Caco-2 (cell line): ENCODE measurements around the gene RIPOR3. TPM values are rescaled to one million over a fixed set of nuclear protein-coding genes. Genes with fewer than 3 reads are reported as not detected.

Source experiments
- BruUV-seq: library from RNA; stranded (reverse); fragments of 400-500 nt; replicated peaks from 2 replicates; lab custom pipeline; 2021; lab: Mats Ljungman, UMichigan
- CTCF ChIA-PET: fragments of 300-600 bp; sonication (Branson Sonifier 250); formaldehyde crosslinking; loops from one replicate; lab custom pipeline; 2022; ENCODE audit warnings: antibody characterized with exemption; lab: Charles Lee
- POLR2A ChIA-PET: fragments of 300-600 bp; sonication (Branson Sonifier 250); formaldehyde crosslinking; loops from one replicate; lab custom pipeline; 2022; ENCODE audit warnings: antibody characterized with exemption; lab: Charles Lee
- DNase-seq, 2 experiments: peaks; one replicate each; pipeline versions ENCODE4 v3.0.0 to v3.0.0-alpha.2; 2020 to 2022
- H3K27me3 ChIP-seq: replicated peaks from 2 replicates; pipeline ENCODE4 v1.6.0; 2011; ENCODE audit warnings: low read length; ENCODE audit not compliant: control insufficient read depth, insufficient read depth
- H3K36me3 ChIP-seq: 2 replicates; pipeline ENCODE4 v1.5.1; 2011; ENCODE audit warnings: low read length; ENCODE audit not compliant: control insufficient read depth, insufficient read depth
- H3K4me1 ChIP-seq: fragments of 250-450 bp; sonication (Bioruptor Pico); 2 replicates; pipeline ENCODE4 v1.5.1; 2020; ENCODE audit warnings: mild to moderate bottlenecking
- H3K4me3 ChIP-seq: 2 replicates; pipeline ENCODE4 v1.5.1; 2011; ENCODE audit warnings: low read depth, mild to moderate bottlenecking, control low read depth, low read length
- H3K9me3 ChIP-seq: fragments of 250-450 bp; sonication (Bioruptor Pico); 2 replicates; pipeline ENCODE4 v1.5.1; 2020; ENCODE audit warnings: mild to moderate bottlenecking, moderate library complexity
- H3K27ac Mint-ChIP-seq: one replicate; pipeline ENCODE4 v1.8.0; 2022; ENCODE audit warnings: mixed read lengths; ENCODE audit not compliant: unreplicated experiment
- H3K27me3 Mint-ChIP-seq: one replicate; pipeline ENCODE4 v1.8.0; 2022; ENCODE audit warnings: mixed read lengths; ENCODE audit not compliant: insufficient read depth, unreplicated experiment
- H3K36me3 Mint-ChIP-seq: one replicate; pipeline ENCODE4 v1.8.0; 2022; ENCODE audit warnings: mild to moderate bottlenecking, mixed read lengths; ENCODE audit not compliant: insufficient read depth, unreplicated experiment
- H3K4me1 Mint-ChIP-seq: one replicate; pipeline ENCODE4 v1.8.0; 2022; ENCODE audit warnings: low read depth, mixed read lengths; ENCODE audit not compliant: unreplicated experiment
- H3K4me3 Mint-ChIP-seq: one replicate; pipeline ENCODE4 v1.8.0; 2022; ENCODE audit warnings: mild to moderate bottlenecking, moderate library complexity, mixed read lengths; ENCODE audit not compliant: unreplicated experiment
- H3K9me3 Mint-ChIP-seq: one replicate; pipeline ENCODE4 v1.8.0; 2022; ENCODE audit warnings: mixed read lengths; ENCODE audit not compliant: unreplicated experiment
- CTCF ChIP-seq, 2 experiments: fragments of 200-600 bp in 1 of 2; IDR thresholded peaks; 1 replicate in 1 of 2; 2 replicates in 1 of 2; pipeline versions ENCODE4 v1.5.1 to v1.8.0; 2011 to 2022; ENCODE audit warnings: antibody characterized with exemption in 1 of 2, control low read depth in 1 of 2, inconsistent platforms in 1 of 2, low read depth in 1 of 2, low read length in 1 of 2, mild to moderate bottlenecking in 1 of 2, moderate library complexity in 1 of 2; ENCODE audit not compliant: insufficient read depth in 1 of 2, severe bottlenecking in 1 of 2, unreplicated experiment in 1 of 2
- intact Hi-C: fragments of 100-400 bp; cut with micrococcal nuclease; formaldehyde crosslinking; loops from one replicate; pipeline ENCODE4 v1.10.0; 2022; ENCODE audit not compliant: unreplicated experiment
- total RNA-seq: library from RNA; stranded (reverse); gene quantifications from 2 replicates; pipeline ENCODE4 v1.2.3, GENCODE V29; 2022

Gene RIPOR3
- total RNA-seq, 1 experiment from 2014 or later, result 0.18 TPM

- Histone ChIP-seq H3K4me3 (no peak overlapping the region), H3K27me3 (no peaks in the 10 kb centered on the region), H3K36me3 (no peaks in the 10 kb centered on the region), H3K9me3 (no peaks in the 10 kb centered on the region), H3K4me1 (peaks cover 41% of the 10 kb centered on the region)
- TF ChIP-seq CTCF (IDR thresholded peaks at IDR 0.05; ENCODE audit: insufficient read depth in 1 of 2, low read depth in 1 of 2, low read length in 1 of 2, severe bottlenecking in 1 of 2, unreplicated experiment in 1 of 2), result no peak
- DNase-seq, result no peak
- intact Hi-C loops, result loop anchor here (2.0 kb wide), 1 partner anchor 85 kb away; no protein-coding TSS in a partner anchor
- POLR2A ChIA-PET, result no interaction called here
- Mint-ChIP-seq H3K4me1 (peaks cover 12% of the 10 kb centered on the region), H3K27me3 (no peaks in the 10 kb centered on the region), H3K9me3 (no peaks in the 10 kb centered on the region), H3K36me3 (no peaks in the 10 kb centered on the region), H3K27ac (peak overlapping the region; percentile 6), H3K4me3 (no peak overlapping the region)
- no TSS peak for BruUV-seq
- CTCF ChIA-PET, result interaction anchor here (1.1 to 2.5 kb wide), 5 partner anchors 35 to 161 kb away, joined by 4 to 22 read pairs (median 7); no protein-coding TSS in a partner anchor
Observed at GRCh38 chr20:50627747-50628146, 63.6 kb downstream of the RIPOR3 start.

GRCh38 chr20:50625986-50626677, 65.2 kb downstream of the RIPOR3 start:
- intact Hi-C loops, result loop anchor here (1.0 kb wide), 3 partner anchors 37 to 162 kb away; no protein-coding TSS in a partner anchor
- peaks cover 12% of the 10 kb centered on the region for H3K4me1 Mint-ChIP-seq
- peak; percentile 96 to 97 for TF ChIP-seq CTCF (IDR thresholded peaks at IDR 0.05; ENCODE audit: insufficient read depth in 1 of 2, low read depth in 1 of 2, low read length in 1 of 2, severe bottlenecking in 1 of 2, unreplicated experiment in 1 of 2)
- BruUV-seq, result no TSS peak
- POLR2A ChIA-PET, result interaction anchor here (1.3 to 1.5 kb wide), 3 partner anchors 37 to 118 kb away, joined by 4 to 10 read pairs (median 7); partner anchors contain the start of gene PARD6B
- Histone ChIP-seq H3K4me3 (no peak overlapping the region), H3K4me1 (peaks cover 41% of the 10 kb centered on the region), H3K9me3 (peaks cover 3% of the 10 kb centered on the region; the same call in 1 of the 2 replicates), H3K27me3 (no peaks in the 10 kb centered on the region), H3K36me3 (no peaks in the 10 kb centered on the region)
- CTCF ChIA-PET, result interaction anchor here (0.5 to 4.3 kb wide), 46 partner anchors 9 to 487 kb away, joined by 3 to 119 read pairs (median 4); partner anchors contain the start of genes BCAS4, DPM1 and PARD6B
- DNase-seq, result peak; percentile 85 to 91
- H3K4me3 Mint-ChIP-seq, result no peak overlapping the region
- no peaks in the 10 kb centered on the region for H3K36me3 Mint-ChIP-seq
- no peaks in the 10 kb centered on the region for H3K27me3 Mint-ChIP-seq
- H3K9me3 Mint-ChIP-seq, result no peaks in the 10 kb centered on the region
- peak overlapping the region; percentile 23 for H3K27ac Mint-ChIP-seq

- Histone ChIP-seq H3K4me3 (no peak overlapping the region), H3K27me3 (no peaks in the 10 kb centered on the region), H3K36me3 (no peaks in the 10 kb centered on the region), H3K4me1 (peaks cover 33% of the 10 kb centered on the region), H3K9me3 (peaks cover 5% of the 10 kb centered on the region; the same call in 1 of the 2 replicates)
- BruUV-seq, result no TSS peak
- Mint-ChIP-seq H3K4me3 (no peak overlapping the region), H3K27ac (no peak overlapping the region), H3K4me1 (peaks cover 12% of the 10 kb centered on the region), H3K27me3 (no peaks in the 10 kb centered on the region), H3K9me3 (no peaks in the 10 kb centered on the region), H3K36me3 (no peaks in the 10 kb centered on the region)
- ChIA-PET POLR2A (interaction anchor here (0.6 kb wide), 1 partner anchor 9 kb away, joined by 3 read pairs; no protein-coding TSS in a partner anchor), CTCF (interaction anchor here (0.6 to 4.3 kb wide), 7 partner anchors 11 to 227 kb away, joined by 3 to 119 read pairs (median 16); no protein-coding TSS in a partner anchor)
- DNase-seq, result no peak
- intact Hi-C loops, result no loop called here
- TF ChIP-seq CTCF (IDR thresholded peaks at IDR 0.05; ENCODE audit: insufficient read depth in 1 of 2, low read depth in 1 of 2, low read length in 1 of 2, severe bottlenecking in 1 of 2, unreplicated experiment in 1 of 2), result no peak
Observed at GRCh38 chr20:50624351-50625016, 66.9 kb downstream of the RIPOR3 start.
